Measurements from ENCODE around the gene CENPU. TPM values are rescaled to one million over a fixed set of nuclear protein-coding genes. Genes with fewer than 3 reads are reported as not detected.

Gene CENPU
- total RNA-seq, 4 donors from 2014 or later = 5.4 to 29.8 (median 9.4) TPM

GRCh38 chr4:184675018-184675417 lies 58.9 kb downstream of the CENPU start:
- no peak for DNase-seq (ENCODE audit: low spot score in 2 of 2)
- Histone ChIP-seq H3K27me3 (no peaks in the 10 kb centered on the region), H3K36me3 (peaks cover 26% of the 10 kb centered on the region), H3K9me3 (no peaks in the 10 kb centered on the region), H3K4me3 (no peak overlapping the region), H3K4me1 (no peaks in the 10 kb centered on the region), H3K27ac (no peak overlapping the region)
- WGBS = 94% methylated on average over 5 of the region's 5 CpGs
- TF ChIP-seq EP300 (IDR thresholded peaks at IDR 0.05) (no peak), CTCF (IDR thresholded peaks at IDR 0.05) (no peak), POLR2A (IDR thresholded peaks at IDR 0.05) (no peak), POLR2AphosphoS5 (IDR thresholded peaks at IDR 0.05) (no peak)

DNA sequence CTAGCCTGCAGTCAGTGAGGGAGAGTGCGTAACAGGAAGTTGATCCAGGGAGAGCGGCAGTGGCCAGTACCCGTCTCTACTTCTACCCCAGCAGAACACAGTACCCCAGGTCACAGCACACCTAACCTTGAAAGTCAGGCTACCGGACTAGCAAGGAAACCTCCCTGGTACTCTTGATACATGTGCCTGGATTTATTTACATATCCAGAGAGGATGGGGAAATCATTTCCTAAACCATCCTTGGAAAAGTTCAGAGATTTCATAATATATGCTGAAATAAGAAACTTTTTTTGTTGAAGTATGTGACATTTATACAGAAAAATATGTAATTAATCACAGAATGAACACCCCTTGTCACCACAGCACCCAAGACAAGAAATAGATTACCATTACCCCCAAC lies 59.9 kb downstream of the CENPU start:
- Histone ChIP-seq H3K27ac (no peak overlapping the region), H3K4me3 (no peak overlapping the region), H3K4me1 (no peaks in the 10 kb centered on the region), H3K9me3 (no peaks in the 10 kb centered on the region), H3K36me3 (peaks cover 33% of the 10 kb centered on the region), H3K27me3 (no peaks in the 10 kb centered on the region)
- no peak for DNase-seq (ENCODE audit: low spot score in 2 of 2)
- 91% methylated on average over 4 of the region's 4 CpGs for WGBS
- TF ChIP-seq EP300 (IDR thresholded peaks at IDR 0.05) (no peak), POLR2A (IDR thresholded peaks at IDR 0.05) (no peak), POLR2AphosphoS5 (IDR thresholded peaks at IDR 0.05) (no peak)

GRCh38 chr4:184672741-184673140 lies 61.2 kb downstream of the CENPU start:
- H3K27me3 ChIP-seq = no peaks in the 10 kb centered on the region
- TF ChIP-seq POLR2AphosphoS5 (IDR thresholded peaks at IDR 0.05) = no peak
- no peak for TF ChIP-seq CTCF (IDR thresholded peaks at IDR 0.05)
- TF ChIP-seq POLR2A (IDR thresholded peaks at IDR 0.05) = no peak
- no peak for TF ChIP-seq EP300 (IDR thresholded peaks at IDR 0.05)
- H3K27ac ChIP-seq = no peak overlapping the region
- H3K4me1 ChIP-seq = no peaks in the 10 kb centered on the region
- H3K36me3 ChIP-seq = peaks cover 45% of the 10 kb centered on the region
- 95% methylated on average over 6 of the region's 6 CpGs for WGBS
- DNase-seq (ENCODE audit: low spot score in 2 of 2) = no peak
- no peaks in the 10 kb centered on the region for H3K9me3 ChIP-seq
- H3K4me3 ChIP-seq = no peak overlapping the region

- TF ChIP-seq CTCF (IDR thresholded peaks at IDR 0.05) (no peak), POLR2A (IDR thresholded peaks at IDR 0.05) (no peak), POLR2AphosphoS5 (IDR thresholded peaks at IDR 0.05) (no peak)
- 56% methylated on average over 9 of the region's 9 CpGs for WGBS
- H3K27me3 ChIP-seq = no peaks in the 10 kb centered on the region
- peaks cover 59% of the 10 kb centered on the region for H3K36me3 ChIP-seq
- H3K4me3 ChIP-seq = no peak overlapping the region
- no peaks in the 10 kb centered on the region for H3K4me1 ChIP-seq
- H3K9me3 ChIP-seq = no peaks in the 10 kb centered on the region
- H3K27ac ChIP-seq = no peak overlapping the region
- DNase-seq (ENCODE audit: low spot score in 2 of 2) = no peak
Measured at GRCh38 chr4:184671101-184671500, 62.8 kb downstream of the CENPU start.

DNA sequence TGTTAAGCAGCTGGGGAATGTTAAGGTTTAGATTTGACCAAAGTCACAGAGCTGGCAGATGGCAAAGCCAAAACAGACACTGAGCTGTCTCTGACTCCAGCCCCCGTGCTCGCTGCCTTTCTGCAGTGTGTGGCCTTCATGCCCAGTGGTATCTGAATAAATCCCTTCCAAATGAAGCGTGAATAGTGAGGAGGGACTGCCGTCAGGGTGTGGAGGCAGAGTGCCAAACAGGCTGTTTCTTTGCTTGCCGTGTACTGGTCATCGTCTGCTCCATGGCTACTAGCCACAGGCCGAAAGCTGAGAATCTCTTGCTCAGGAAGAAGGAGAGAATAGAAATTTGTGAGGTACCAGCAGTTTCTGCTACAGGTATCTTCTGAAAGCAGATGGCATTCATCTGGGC lies 64.6 kb downstream of the CENPU start:
- no peak overlapping the region for H3K4me3 ChIP-seq
- TF ChIP-seq EP300 (IDR thresholded peaks at IDR 0.05) = no peak
- TF ChIP-seq CTCF (IDR thresholded peaks at IDR 0.05) = no peak
- no peak for TF ChIP-seq POLR2AphosphoS5 (IDR thresholded peaks at IDR 0.05)
- TF ChIP-seq POLR2A (IDR thresholded peaks at IDR 0.05) = no peak
- no peak overlapping the region for H3K27ac ChIP-seq
- peaks cover 52% of the 10 kb centered on the region for H3K36me3 ChIP-seq
- 81% methylated on average over 7 of the region's 7 CpGs for WGBS
- no peaks in the 10 kb centered on the region for H3K9me3 ChIP-seq
- H3K27me3 ChIP-seq = no peaks in the 10 kb centered on the region
- no peaks in the 10 kb centered on the region for H3K4me1 ChIP-seq
- DNase-seq (ENCODE audit: low spot score in 2 of 2) = no peak

DNA sequence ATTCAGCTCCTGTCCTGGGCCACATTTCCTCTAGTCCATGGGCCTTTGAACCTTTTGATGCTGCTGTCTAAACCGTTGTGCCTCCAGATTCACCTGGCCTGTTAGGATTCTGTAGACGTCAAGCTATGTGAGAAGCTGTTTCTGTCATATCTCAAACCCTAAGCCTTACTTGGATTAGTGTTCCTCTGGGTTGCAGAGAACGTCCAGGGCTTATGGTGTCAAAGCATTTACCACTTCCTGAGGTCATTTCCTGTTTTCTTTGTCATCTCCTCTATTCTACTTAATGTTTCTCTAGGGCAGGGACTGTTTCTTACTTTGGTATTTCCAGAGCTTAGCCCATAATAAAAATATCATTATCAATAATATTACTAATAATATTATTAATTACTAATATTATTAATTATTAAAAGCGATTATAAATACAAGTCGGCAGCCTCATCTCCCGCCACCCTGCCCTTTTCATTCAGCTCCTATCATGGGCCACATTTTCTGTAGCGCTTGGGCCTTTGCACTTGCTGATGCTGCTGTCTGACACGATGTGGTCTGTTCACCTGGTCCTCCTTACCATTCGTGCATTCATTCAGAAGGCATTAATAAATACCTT lies 65.3 kb downstream of the CENPU start:
- H3K36me3 ChIP-seq = peaks cover 46% of the 10 kb centered on the region
- WGBS = 78% methylated on average over 9 of the region's 9 CpGs
- H3K27me3 ChIP-seq = no peaks in the 10 kb centered on the region
- H3K4me3 ChIP-seq = no peak overlapping the region
- no peak for TF ChIP-seq POLR2AphosphoS5 (IDR thresholded peaks at IDR 0.05)
- no peak for TF ChIP-seq EP300 (IDR thresholded peaks at IDR 0.05)
- TF ChIP-seq CTCF (IDR thresholded peaks at IDR 0.05) = no peak
- TF ChIP-seq POLR2A (IDR thresholded peaks at IDR 0.05) = no peak
- no peaks in the 10 kb centered on the region for H3K9me3 ChIP-seq
- H3K4me1 ChIP-seq = no peaks in the 10 kb centered on the region
- peak overlapping the region; percentile 7 for H3K27ac ChIP-seq
- DNase-seq (ENCODE audit: low spot score in 2 of 2) = no peak

Data from suprapubic skin (tissue), 4 donors.